ENCODE data around the gene SERPINB7. TPM values are rescaled to one million over a fixed set of nuclear protein-coding genes. Genes with fewer than 3 reads are reported as not detected.
"Not testable (repeated sequence)": the region's sequence is repeated elsewhere in the genome, so short reads cannot be mapped to it uniquely, and the experiment has no call there.

Gene SERPINB7
- not detected for total RNA-seq
- long read RNA-seq: 0 reads

GRCh38 chr18:63775166-63775730 is at the start of gene SERPINB7:
SERPINB7 (plus strand) TSS chr18:63775418; CDS start chr18:63782373, 6,955 bp downstream.
- DNase-seq (ENCODE audit: low spot score): no peak
- intact Hi-C loops (cut with DNase I): no loop called here

GRCh38 chr18:63725682-63726480 is 49.3 kb upstream of the SERPINB7 start:
- DNase-seq (ENCODE audit: low spot score): no peak
- intact Hi-C loops (cut with DNase I): no loop called here

GRCh38 chr18:63730773-63731172 is 44.4 kb upstream of the SERPINB7 start:
- DNase-seq (ENCODE audit: low spot score): no peak
- intact Hi-C loops (cut with DNase I): no loop called here

- DNase-seq (ENCODE audit: low spot score): no peak
- intact Hi-C loops (cut with DNase I): no loop called here
Measured at GRCh38 chr18:63731215-63731614, 44.0 kb upstream of the SERPINB7 start.

- DNase-seq (ENCODE audit: low spot score): no peak
- intact Hi-C loops (cut with DNase I): no loop called here
Measured at GRCh38 chr18:63736876-63737275, 38.3 kb upstream of the SERPINB7 start.

- no peak for DNase-seq (ENCODE audit: low spot score)
- intact Hi-C loops (cut with DNase I): no loop called here
Measured at GRCh38 chr18:63741769-63742168, 33.4 kb upstream of the SERPINB7 start.

- DNase-seq (ENCODE audit: low spot score): no peak
- intact Hi-C loops (cut with DNase I): no loop called here
Measured at GRCh38 chr18:63747006-63747405, 28.2 kb upstream of the SERPINB7 start.

- intact Hi-C loops (cut with DNase I): no loop called here
- no peak for DNase-seq (ENCODE audit: low spot score)
Measured at GRCh38 chr18:63749489-63749888, 25.7 kb upstream of the SERPINB7 start.

- DNase-seq (ENCODE audit: low spot score): no peak
- intact Hi-C loops (cut with DNase I): no loop called here
Measured at GRCh38 chr18:63752636-63753035, 22.6 kb upstream of the SERPINB7 start.

- intact Hi-C loops (cut with DNase I): no loop called here
- DNase-seq (ENCODE audit: low spot score): no peak
Measured at GRCh38 chr18:63753676-63754075, 21.5 kb upstream of the SERPINB7 start.

GRCh38 chr18:63757541-63757940 is 17.7 kb upstream of the SERPINB7 start:
- intact Hi-C loops (cut with DNase I): no loop called here
- DNase-seq (ENCODE audit: low spot score): no peak

- intact Hi-C loops (cut with DNase I): no loop called here
- no peak for DNase-seq (ENCODE audit: low spot score)
Measured at GRCh38 chr18:63758615-63759240, 16.5 kb upstream of the SERPINB7 start.

GRCh38 chr18:63759786-63760185 is 15.4 kb upstream of the SERPINB7 start:
- intact Hi-C loops (cut with DNase I); DNase-seq (ENCODE audit: low spot score): not testable (repeated sequence)

GRCh38 chr18:63762518-63762917 is 12.7 kb upstream of the SERPINB7 start:
- intact Hi-C loops (cut with DNase I): no loop called here
- no peak for DNase-seq (ENCODE audit: low spot score)

- intact Hi-C loops (cut with DNase I): no loop called here
Measured at GRCh38 chr18:63763831-63764600, 11.2 kb upstream of the SERPINB7 start.

GRCh38 chr18:63765837-63766236 is 9.4 kb upstream of the SERPINB7 start:
- intact Hi-C loops (cut with DNase I): no loop called here
- DNase-seq (ENCODE audit: low spot score): no peak

More at GRCh38 chr18:63763831-63764600, 11.2 kb upstream of the SERPINB7 start:
- DNase-seq (ENCODE audit: low spot score): no peak

- no peak for DNase-seq (ENCODE audit: low spot score)
- intact Hi-C loops (cut with DNase I): no loop called here
Measured at GRCh38 chr18:63773551-63773950, 1.7 kb upstream of the SERPINB7 start.

GRCh38 chr18:63774511-63774910 is 707 bp upstream of the SERPINB7 start:
- DNase-seq (ENCODE audit: low spot score): no peak
- intact Hi-C loops (cut with DNase I): no loop called here

- intact Hi-C loops (cut with DNase I): no loop called here
- no peak for DNase-seq (ENCODE audit: low spot score)
Measured at GRCh38 chr18:63779386-63779785, 4.2 kb downstream of the SERPINB7 start.

- DNase-seq (ENCODE audit: low spot score): no peak
- intact Hi-C loops (cut with DNase I): no loop called here
Measured at GRCh38 chr18:63783394-63783793, 8.2 kb downstream of the SERPINB7 start.

All from cardiac septum (tissue), 1 donor.